ENCODE measurements around the gene SPA17. TPM values are rescaled to one million over a fixed set of nuclear protein-coding genes. Genes with fewer than 3 reads are reported as not detected.

The SPA17 gene
- polyA plus RNA-seq, 3 donors: 0.75 to 6.7 (median 4.2) TPM

DNA sequence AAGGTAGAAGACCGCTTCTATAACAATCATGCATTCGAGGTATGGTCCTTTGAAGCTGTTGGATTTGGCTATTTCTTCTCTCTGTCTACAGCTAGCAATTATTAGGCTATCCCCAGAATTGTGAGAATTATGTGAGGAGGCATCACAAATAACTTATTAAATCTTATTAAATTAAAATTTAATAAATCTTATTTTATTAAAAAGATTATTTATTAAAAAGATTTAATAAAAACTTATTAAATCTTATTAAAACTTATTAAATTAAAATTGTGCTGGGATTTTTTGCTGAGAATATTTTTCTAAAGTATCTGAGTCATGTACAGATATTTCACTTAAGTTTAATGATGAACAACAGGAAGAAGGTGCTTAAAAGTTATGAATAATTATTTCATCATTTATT lies 7.7 kb downstream of the SPA17 start:
- no peak overlapping the region for H3K4me2 ChIP-seq (replicated peaks; ENCODE audit: extremely low read depth, low read length, poor library complexity, severe bottlenecking)
- no peaks in the 10 kb centered on the region for H4K20me1 ChIP-seq (ENCODE audit: insufficient read depth, low read length)
- no peak for TF ChIP-seq CTCF (IDR thresholded peaks at IDR 0.05)
- peaks cover 11 to 30% of the 10 kb centered on the region in 2 donors for H3K9me3 ChIP-seq (replicated peaks in 1 of 2; ENCODE audit: control insufficient read depth in 1 of 2, insufficient read depth in 1 of 2, low read length in 2 of 2)
- no peak for DNase-seq
- no peaks in the 10 kb centered on the region for H3K27me3 Mint-ChIP-seq (ENCODE audit: low read depth in 3 of 3)
- peaks cover 2 to 9% of the 10 kb centered on the region in 2 donors for H3K36me3 Mint-ChIP-seq
- peaks cover 5% of the 10 kb centered on the region for H3K4me1 Mint-ChIP-seq
- H3K27me3 ChIP-seq (ENCODE audit: control insufficient read depth in 2 of 2, insufficient read depth in 2 of 2, low read length in 2 of 2): no peaks in the 10 kb centered on the region
- H3K27ac Mint-ChIP-seq: no peak overlapping the region
- H3K36me3 ChIP-seq (replicated peaks in 1 of 2; ENCODE audit: control insufficient read depth in 1 of 2, insufficient read depth in 2 of 2, low read length in 2 of 2): no peaks in the 10 kb centered on the region
- peaks cover 2 to 4% of the 10 kb centered on the region in 2 donors for H3K4me1 ChIP-seq (ENCODE audit: control insufficient read depth in 1 of 2, insufficient read depth in 2 of 2, low read length in 2 of 2)
- no peak overlapping the region for H3K9ac ChIP-seq (ENCODE audit: insufficient read depth, low read length, poor library complexity, severe bottlenecking)
- WGBS (ENCODE audit: insufficient coverage): no CpG with 5 or more reads among the region's 2 CpGs
- intact Hi-C loops (cut with micrococcal nuclease): no loop called here
- no peak overlapping the region for H3K4me3 ChIP-seq (replicated peaks in 1 of 3; ENCODE audit: low read depth in 2 of 3, low read length in 3 of 3)
- no peak overlapping the region for H3K4me3 Mint-ChIP-seq
- no peak overlapping the region for H2AFZ ChIP-seq (ENCODE audit: insufficient read depth, low read depth, low read length, poor library complexity, severe bottlenecking)
- H3K27ac ChIP-seq (ENCODE audit: low read depth in 1 of 2, low read length in 2 of 2): no peak overlapping the region
- no peaks in the 10 kb centered on the region for H3K79me2 ChIP-seq (ENCODE audit: insufficient read depth, low read length)
- peaks cover 24 to 39% (median 28%) of the 10 kb centered on the region in 7 donors for H3K9me3 Mint-ChIP-seq

DNA sequence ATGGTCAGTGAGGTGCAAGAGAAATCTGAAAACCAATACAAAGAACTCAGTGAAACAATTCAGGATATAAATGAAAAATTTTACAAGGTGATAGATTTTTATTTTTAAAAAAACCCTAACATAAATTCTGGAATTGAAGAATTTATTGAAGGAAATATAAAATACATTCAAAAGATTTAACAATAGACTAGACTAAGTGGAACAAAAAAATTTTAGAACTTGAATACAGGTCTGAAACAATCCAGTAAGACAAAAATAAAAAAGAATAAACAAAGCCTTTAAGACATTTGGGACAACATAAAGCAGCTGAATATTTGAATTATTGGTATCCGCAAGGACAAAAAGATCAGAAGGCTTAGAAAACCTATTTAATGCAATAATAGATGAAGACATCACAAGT lies 8.7 kb downstream of the SPA17 start:
- Histone ChIP-seq H3K9ac (ENCODE audit: insufficient read depth, low read length, poor library complexity, severe bottlenecking) (no peak overlapping the region), H3K79me2 (ENCODE audit: insufficient read depth, low read length) (no peaks in the 10 kb centered on the region), H2AFZ (ENCODE audit: insufficient read depth, low read depth, low read length, poor library complexity, severe bottlenecking) (no peak overlapping the region), H3K4me1 (ENCODE audit: control insufficient read depth in 1 of 2, insufficient read depth in 2 of 2, low read length in 2 of 2) (no peaks in the 10 kb centered on the region), H3K9me3 (replicated peaks in 1 of 2; ENCODE audit: control insufficient read depth in 1 of 2, insufficient read depth in 1 of 2, low read length in 2 of 2) (peaks cover 11 to 30% of the 10 kb centered on the region in 2 donors), H3K4me2 (replicated peaks; ENCODE audit: extremely low read depth, low read length, poor library complexity, severe bottlenecking) (no peak overlapping the region), H4K20me1 (ENCODE audit: insufficient read depth, low read length) (no peaks in the 10 kb centered on the region), H3K27ac (ENCODE audit: low read depth in 1 of 2, low read length in 2 of 2) (no peak overlapping the region), H3K27me3 (ENCODE audit: control insufficient read depth in 2 of 2, insufficient read depth in 2 of 2, low read length in 2 of 2) (no peaks in the 10 kb centered on the region), H3K36me3 (replicated peaks in 1 of 2; ENCODE audit: control insufficient read depth in 1 of 2, insufficient read depth in 2 of 2, low read length in 2 of 2) (no peaks in the 10 kb centered on the region), H3K4me3 (replicated peaks in 1 of 3; ENCODE audit: low read depth in 2 of 3, low read length in 3 of 3) (no peak overlapping the region)
- Mint-ChIP-seq H3K36me3 (peaks cover 2 to 9% of the 10 kb centered on the region in 2 donors), H3K4me1 (no peaks in the 10 kb centered on the region), H3K27ac (no peak overlapping the region), H3K27me3 (ENCODE audit: low read depth in 3 of 3) (no peaks in the 10 kb centered on the region), H3K9me3 (peaks cover 30 to 42% (median 38%) of the 10 kb centered on the region in 7 donors), H3K4me3 (no peak overlapping the region)
- intact Hi-C loops (cut with micrococcal nuclease): no loop called here
- DNase-seq: no peak
- no peak for TF ChIP-seq CTCF (IDR thresholded peaks at IDR 0.05)
- no CpG with 5 or more reads among the region's 1 CpG for WGBS (ENCODE audit: insufficient coverage)

Measured in CD14-positive monocyte (primary cell).